Naive thymus-derived CD4-positive, alpha-beta T cell (primary cell): Measurements from ENCODE around the gene RNASEH2A. TPM values are rescaled to one million over a fixed set of nuclear protein-coding genes. Genes with fewer than 3 reads are reported as not detected.

ENCODE experiments used
- ATAC-seq: fragments of 150-1000 bp; cut with Tn5 transposase; 2 replicates; pipeline ENCODE4 v1.10.0; 2021; ENCODE audit warnings: mild to moderate bottlenecking, moderate library complexity
- CTCF ChIA-PET: fragments of 350-600 bp; sonication (Branson Sonifier 250); formaldehyde crosslinking; loops from one replicate; lab custom pipeline; 2021; ENCODE audit warnings: antibody characterized with exemption; lab: Charles Lee
- POLR2A ChIA-PET: fragments of 350-600 bp; sonication (Branson Sonifier 250); formaldehyde crosslinking; loops from one replicate; lab custom pipeline; 2021; ENCODE audit warnings: antibody characterized with exemption, inconsistent platforms; lab: Charles Lee
- DNase-seq, 9 donors: peaks; one replicate each; pipeline versions ENCODE4 v3.0.0 to v3.0.0-alpha.2; 2020 to 2022; ENCODE audit warnings: mixed read lengths in 1 of 9
- H3K27ac ChIP-seq: one replicate; pipeline ENCODE4 v1.7.0; 2013; ENCODE audit warnings: mild to moderate bottlenecking, low read depth, low read length, moderate library complexity
- H3K27me3 ChIP-seq, 2 donors: one replicate each; pipeline ENCODE4 v1.7.0; 2013; ENCODE audit warnings: low read length in 2 of 2, mild to moderate bottlenecking in 2 of 2, moderate library complexity in 2 of 2; ENCODE audit not compliant: control insufficient read depth in 2 of 2, insufficient read depth in 2 of 2
- H3K36me3 ChIP-seq, 3 experiments: 1 replicate in 2 of 3; 2 replicates in 1 of 3; pipeline ENCODE4 v1.7.0; 2013; ENCODE audit warnings: low read length in 3 of 3, mild to moderate bottlenecking in 3 of 3, moderate library complexity in 1 of 3; ENCODE audit not compliant: insufficient read depth in 3 of 3, control insufficient read depth in 2 of 3
- H3K4me1 ChIP-seq, 2 donors: one replicate each; pipeline ENCODE4 v1.7.0; 2013; ENCODE audit warnings: low read length in 2 of 2, mild to moderate bottlenecking in 2 of 2, moderate library complexity in 1 of 2; ENCODE audit not compliant: control insufficient read depth in 2 of 2, insufficient read depth in 2 of 2
- H3K4me3 ChIP-seq: 2 replicates; pipeline ENCODE4 v1.7.0; 2013; ENCODE audit warnings: mild to moderate bottlenecking, low read length
- H3K9me3 ChIP-seq, 3 experiments: 1 replicate in 2 of 3; 2 replicates in 1 of 3; pipeline ENCODE4 v1.7.0; 2013; ENCODE audit warnings: low read length in 3 of 3; ENCODE audit not compliant: control insufficient read depth in 2 of 3
- H3K27ac Mint-ChIP-seq, 9 donors: one replicate each; pipeline ENCODE4 v1.8.0; 2020 to 2022; ENCODE audit warnings: mixed read lengths in 9 of 9, mild to moderate bottlenecking in 8 of 9, moderate library complexity in 5 of 9, inconsistent platforms in 2 of 9
- H3K27me3 Mint-ChIP-seq, 5 donors: one replicate each; pipeline ENCODE4 v1.8.0; 2021 to 2022; ENCODE audit warnings: mixed read lengths in 5 of 5, mild to moderate bottlenecking in 1 of 5
- H3K36me3 Mint-ChIP-seq, 5 donors: one replicate each; pipeline ENCODE4 v1.8.0; 2020 to 2022; ENCODE audit warnings: mixed read lengths in 5 of 5, mild to moderate bottlenecking in 3 of 5, inconsistent platforms in 1 of 5
- H3K4me1 Mint-ChIP-seq, 7 donors: one replicate each; pipeline ENCODE4 v1.8.0; 2020 to 2022; ENCODE audit warnings: mixed read lengths in 7 of 7, mild to moderate bottlenecking in 3 of 7, inconsistent platforms in 1 of 7
- H3K4me3 Mint-ChIP-seq, 10 donors: one replicate each; pipeline ENCODE4 v1.8.0; 2020 to 2022; ENCODE audit warnings: mild to moderate bottlenecking in 10 of 10, mixed read lengths in 10 of 10, moderate library complexity in 6 of 10, inconsistent platforms in 2 of 10
- H3K9me3 Mint-ChIP-seq, 11 donors: one replicate each; pipeline ENCODE4 v1.8.0; 2020 to 2022; ENCODE audit warnings: mixed read lengths in 11 of 11, mild to moderate bottlenecking in 4 of 11, inconsistent platforms in 1 of 11, moderate library complexity in 1 of 11
- intact Hi-C, 2 donors: fragments of 100-400 bp; cut with micrococcal nuclease; formaldehyde crosslinking; loops; one replicate each; pipeline ENCODE4 v1.15.1; 2023
- polyA plus RNA-seq, 2 donors: library from polyadenylated mRNA; unstranded; fragments of 300-500 nt; fragmentation: Illumina TruSeq; gene quantifications; one replicate each; pipeline ENCODE4 v1.2.3, GENCODE V29; 2021
- total RNA-seq, 6 experiments: library from RNA in 5 of 6; stranded (reverse) in 5 of 6; gene quantifications; 1 replicate in 5 of 6; 2 replicates in 1 of 6; pipeline ENCODE4 v1.2.3 and lab custom pipeline; 2021 to 2026

The RNASEH2A gene
- total and polyA plus RNA-seq, 7 experiments from 2014 or later = 1.6 to 30.9 (median 12.8) TPM

DNA sequence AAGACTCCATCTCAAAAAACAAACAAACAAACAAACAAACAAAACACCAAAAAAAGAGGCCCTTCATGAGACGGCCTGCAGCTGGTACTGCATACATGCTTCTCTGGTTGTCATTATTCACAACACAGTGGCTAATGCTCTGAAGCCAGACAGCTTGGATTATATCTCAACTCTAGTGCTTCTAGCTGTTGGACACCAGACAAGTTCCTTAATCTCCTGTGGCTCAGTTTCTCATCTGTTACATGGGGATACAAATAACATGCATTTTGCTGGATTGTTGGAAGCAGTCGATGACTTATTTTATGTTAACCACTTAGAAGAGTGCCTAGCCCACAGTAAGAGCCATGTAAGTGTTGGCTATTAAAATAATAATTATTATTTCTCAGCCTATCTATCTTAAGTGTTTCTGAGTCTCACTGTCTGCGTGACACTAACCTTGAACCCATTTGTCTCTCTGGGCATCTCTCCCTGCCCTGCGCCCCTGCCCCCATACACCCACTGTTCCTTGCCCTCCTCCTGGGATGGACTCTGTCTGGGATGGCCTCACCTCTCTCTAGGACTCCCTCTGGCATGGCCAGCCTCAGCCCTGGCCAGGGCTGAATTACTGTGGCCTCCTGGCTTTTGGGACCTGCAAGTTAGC, 18.2 kb upstream of the RNASEH2A start:
- DNase-seq = no peak
- peaks cover 0 to 22% (median 0%) of the 10 kb centered on the region in 11 donors for H3K9me3 Mint-ChIP-seq
- ATAC-seq = no peak
- Histone ChIP-seq H3K27me3 (no peaks in the 10 kb centered on the region), H3K4me3 (no peak overlapping the region), H3K36me3 (peaks cover 0 to 18% (median 0%) of the 10 kb centered on the region in 3 experiments), H3K27ac (peak overlapping the region; percentile 99), H3K9me3 (no peaks in the 10 kb centered on the region), H3K4me1 (peaks cover 42 to 49% of the 10 kb centered on the region in 2 donors)
- H3K36me3 Mint-ChIP-seq = peaks cover 0 to 4% (median 0%) of the 10 kb centered on the region in 5 donors
- POLR2A ChIA-PET = interaction anchor here (2.4 kb wide), 1 partner anchor 10 kb away, joined by 23 read pairs; no protein-coding TSS in a partner anchor
- intact Hi-C loops = no loop called here
- peak overlapping the region in 9 of 10 donors; percentile 9 to 91 (median 48) for H3K4me3 Mint-ChIP-seq
- H3K4me1 Mint-ChIP-seq = peaks cover 13 to 30% (median 24%) of the 10 kb centered on the region in 7 donors
- H3K27ac Mint-ChIP-seq = peak overlapping the region; percentile 78 to 100 (median 96)
- peaks cover 0 to under 1% (median 0%) of the 10 kb centered on the region in 5 donors for H3K27me3 Mint-ChIP-seq
- CTCF ChIA-PET = interaction anchor here (3.0 kb wide), 1 partner anchor 11 kb away, joined by 22 read pairs; no protein-coding TSS in a partner anchor

- POLR2A ChIA-PET = interaction anchor here (1.2 to 2.4 kb wide), 2 partner anchors 11 to 14 kb away, joined by 3 to 23 read pairs; partner anchors contain the start of genes PRDX2 and THSD8
- Histone ChIP-seq H3K4me3 (no peak overlapping the region), H3K9me3 (no peaks in the 10 kb centered on the region), H3K27me3 (no peaks in the 10 kb centered on the region), H3K4me1 (peaks cover 38 to 44% of the 10 kb centered on the region in 2 donors), H3K27ac (peak overlapping the region; percentile 99), H3K36me3 (peaks cover 0 to 20% (median 0%) of the 10 kb centered on the region in 3 experiments)
- CTCF ChIA-PET = interaction anchor here (3.0 kb wide), 1 partner anchor 11 kb away, joined by 22 read pairs; no protein-coding TSS in a partner anchor
- H3K27me3 Mint-ChIP-seq = peaks cover 0 to 2% (median 0%) of the 10 kb centered on the region in 5 donors
- H3K4me1 Mint-ChIP-seq = peaks cover 13 to 27% (median 19%) of the 10 kb centered on the region in 7 donors
- intact Hi-C loops = no loop called here
- DNase-seq (peak in 2 of 9 donors; percentile 47 to 63), ATAC-seq (no peak)
- peaks cover 0 to 24% (median 0%) of the 10 kb centered on the region in 11 donors for H3K9me3 Mint-ChIP-seq
- H3K4me3 Mint-ChIP-seq = peak overlapping the region; percentile 61 to 91 (median 80)
- peaks cover 0 to 6% (median 0%) of the 10 kb centered on the region in 5 donors for H3K36me3 Mint-ChIP-seq
- peak overlapping the region; percentile 93 to 100 (median 96) for H3K27ac Mint-ChIP-seq
Observed at GRCh38 chr19:12788682-12789097, 17.7 kb upstream of the RNASEH2A start.

DNA sequence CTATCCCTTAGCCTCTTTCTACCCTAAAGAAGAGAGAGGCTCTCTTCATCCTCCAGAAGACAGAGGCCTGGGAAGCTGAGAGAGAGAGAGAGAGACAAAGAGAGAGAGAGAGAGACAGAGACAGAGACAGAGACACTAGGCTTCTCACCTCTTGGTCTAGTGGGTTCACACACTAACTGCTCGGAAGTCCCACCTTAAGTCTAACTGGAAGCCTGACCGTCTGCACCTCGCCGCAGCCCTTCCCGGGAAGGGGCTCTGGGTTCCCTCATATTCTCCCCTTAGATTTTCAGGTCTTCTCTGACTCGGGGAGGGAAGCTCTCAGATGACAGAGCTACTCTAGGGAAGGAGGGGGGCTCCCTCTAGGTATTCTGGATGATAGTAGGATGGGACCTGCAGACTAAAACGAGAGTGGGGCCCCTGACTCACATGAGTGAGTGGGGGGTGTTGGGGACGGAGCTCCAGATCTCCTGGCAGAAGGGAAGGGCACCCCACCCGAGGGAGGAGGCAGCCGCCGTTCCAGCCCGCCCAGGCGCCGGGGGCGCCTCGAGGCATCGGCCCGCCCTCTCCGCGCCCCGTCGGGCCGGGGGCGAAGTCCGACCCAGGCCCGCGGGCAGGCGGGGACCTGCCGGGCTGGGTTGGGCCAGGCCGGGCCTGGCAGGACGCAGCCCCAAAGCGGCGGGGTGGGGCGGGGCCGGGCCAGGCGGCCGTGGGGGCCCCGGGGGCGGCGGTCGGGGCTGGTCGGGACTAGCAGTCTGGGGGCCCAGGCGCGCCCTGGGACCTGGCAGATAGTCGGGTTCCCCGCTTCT, 17.1 kb upstream of the RNASEH2A start:
- H3K27ac Mint-ChIP-seq = peak overlapping the region; percentile 93 to 100 (median 99)
- H3K36me3 Mint-ChIP-seq = peaks cover 0 to 6% (median 0%) of the 10 kb centered on the region in 5 donors
- CTCF ChIA-PET = interaction anchor here (0.8 to 3.0 kb wide), 2 partner anchors 9 to 12 kb away, joined by 3 to 22 read pairs; no protein-coding TSS in a partner anchor
- no peaks in the 10 kb centered on the region for H3K9me3 ChIP-seq
- peak overlapping the region; percentile 99 for H3K27ac ChIP-seq
- intact Hi-C loops = no loop called here
- H3K27me3 ChIP-seq = no peaks in the 10 kb centered on the region
- peaks cover 17 to 30% (median 22%) of the 10 kb centered on the region in 7 donors for H3K4me1 Mint-ChIP-seq
- peaks cover 0 to 20% (median 0%) of the 10 kb centered on the region in 3 experiments for H3K36me3 ChIP-seq
- ATAC-seq (no peak), DNase-seq (peak in 2 of 9 donors; percentile 33 to 44)
- peaks cover 0 to 2% (median 0%) of the 10 kb centered on the region in 5 donors for H3K27me3 Mint-ChIP-seq
- POLR2A ChIA-PET = interaction anchor here (0.6 to 2.4 kb wide), 4 partner anchors 9 to 54 kb away, joined by 3 to 23 read pairs (median 6); partner anchors contain the start of genes PRDX2 and THSD8
- peaks cover 41 to 43% of the 10 kb centered on the region in 2 donors for H3K4me1 ChIP-seq
- H3K4me3 ChIP-seq = no peak overlapping the region
- peaks cover 0 to 27% (median 0%) of the 10 kb centered on the region in 11 donors for H3K9me3 Mint-ChIP-seq
- peak overlapping the region; percentile 61 to 95 (median 84) for H3K4me3 Mint-ChIP-seq

DNA sequence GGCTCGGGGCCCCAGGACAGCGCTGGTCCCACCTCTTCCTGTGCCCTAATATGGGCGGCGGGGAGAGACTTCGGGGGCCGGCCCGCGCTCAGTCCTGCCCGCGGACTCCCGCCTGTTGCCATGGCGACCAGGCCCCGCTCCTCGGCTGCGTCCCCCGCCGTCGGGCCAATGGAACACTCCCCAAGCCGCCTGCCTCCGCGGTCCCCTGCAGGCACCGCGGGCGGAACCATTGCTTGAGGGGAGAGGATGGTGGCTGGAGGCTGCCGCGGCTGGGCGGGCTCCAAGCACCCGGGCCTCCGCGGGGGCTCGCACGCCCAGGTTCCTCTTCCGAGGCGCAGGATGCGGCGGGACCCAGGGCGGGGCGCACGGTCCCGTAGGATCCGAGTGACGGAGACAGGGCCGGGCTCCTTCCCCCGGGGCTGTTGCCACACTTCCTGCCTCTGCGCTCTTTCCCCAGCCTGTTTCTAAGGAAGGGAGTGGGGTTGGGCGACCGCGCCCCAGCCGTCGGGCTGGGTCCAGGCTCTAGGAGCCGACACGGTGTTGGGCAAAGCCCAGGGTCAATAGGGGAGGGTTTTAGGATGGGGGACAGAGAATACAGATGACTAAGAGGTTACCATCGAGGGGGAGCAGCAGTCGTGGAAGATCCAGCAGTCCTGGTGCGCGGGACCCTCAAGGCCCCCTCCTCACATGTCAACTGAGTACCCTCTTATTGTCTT, 16.3 kb upstream of the RNASEH2A start:
- Mint-ChIP-seq H3K4me1 (peaks cover 19 to 37% (median 30%) of the 10 kb centered on the region in 7 donors), H3K4me3 (peak overlapping the region; percentile 89 to 98 (median 94)), H3K27ac (peak overlapping the region; percentile 97 to 100 (median 100)), H3K36me3 (peaks cover 0 to 6% (median 0%) of the 10 kb centered on the region in 5 donors), H3K27me3 (peaks cover 0 to 2% (median 0%) of the 10 kb centered on the region in 5 donors), H3K9me3 (peaks cover 0 to 27% (median 0%) of the 10 kb centered on the region in 11 donors)
- peaks cover 0 to 20% (median 0%) of the 10 kb centered on the region in 3 experiments for H3K36me3 ChIP-seq
- ChIA-PET CTCF (interaction anchor here (0.8 to 3.7 kb wide), 4 partner anchors 7 to 13 kb away, joined by 3 to 71 read pairs (median 23); partner anchors contain the start of gene HOOK2), POLR2A (interaction anchor here (0.6 to 8.4 kb wide), 12 partner anchors 10 to 1734 kb away, joined by 3 to 621 read pairs (median 12); partner anchors contain the start of genes CALR, GCDH, GET3 and HOOK2)
- DNase-seq (peak; percentile 80 to 97 (median 83)), ATAC-seq (peak; percentile 48)
- H3K27ac ChIP-seq = peak overlapping the region; percentile 99
- no peaks in the 10 kb centered on the region for H3K9me3 ChIP-seq
- H3K4me3 ChIP-seq = peak overlapping the region; percentile 98
- intact Hi-C loops = loop anchor here (1.0 to 5.0 kb wide), 10 partner anchors 8 to 1698 kb away; partner anchors contain the start of genes CALR (in 2 of the 2), DHPS (in 1 of the 2), IER2 (in 1 of the 2) and STX10 (in 1 of the 2)
- H3K27me3 ChIP-seq = no peaks in the 10 kb centered on the region
- peaks cover 42% of the 10 kb centered on the region in 2 donors for H3K4me1 ChIP-seq

DNA sequence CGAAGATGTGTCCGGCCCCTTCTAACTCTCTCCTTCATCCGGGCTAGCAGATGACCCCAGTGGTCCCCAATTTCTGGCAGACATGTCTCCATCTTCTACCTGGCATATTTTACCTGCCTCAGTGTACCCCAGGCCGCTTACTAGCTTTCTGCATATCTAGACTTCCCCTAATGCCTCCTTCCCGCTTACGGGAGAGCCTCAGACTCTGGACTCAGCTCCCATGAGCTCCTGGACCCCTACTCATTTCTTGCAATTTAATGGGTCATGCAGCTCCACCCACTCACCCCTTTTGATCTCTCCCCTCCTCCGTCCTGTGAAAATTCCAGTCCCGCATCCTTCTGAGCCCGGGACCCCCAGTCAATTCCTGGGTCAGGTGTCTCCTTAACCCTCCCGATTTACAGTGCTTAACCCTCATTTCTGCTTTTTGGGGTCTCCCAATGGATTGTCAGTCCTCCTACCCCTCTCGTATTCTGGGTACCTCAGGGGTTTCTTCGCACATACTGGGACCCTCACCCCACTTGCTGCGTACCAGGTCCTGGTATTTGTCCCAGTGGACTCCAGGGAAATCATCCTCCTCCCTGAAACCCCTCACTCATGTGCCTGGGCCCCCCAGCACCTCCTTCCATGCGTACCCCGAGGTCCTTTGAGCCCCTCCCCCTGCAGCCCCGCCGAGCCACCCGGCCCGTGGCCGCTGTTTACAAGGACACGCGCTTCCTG, 15.6 kb upstream of the RNASEH2A start:
- CTCF ChIA-PET = interaction anchor here (1.3 to 3.7 kb wide), 3 partner anchors 8 to 26 kb away, joined by 3 to 71 read pairs (median 24); partner anchors contain the start of gene HOOK2
- H3K27ac Mint-ChIP-seq = peak overlapping the region; percentile 97 to 100 (median 100)
- H3K4me1 Mint-ChIP-seq = peaks cover 22 to 42% (median 34%) of the 10 kb centered on the region in 7 donors
- peaks cover 0 to 2% (median 0%) of the 10 kb centered on the region in 5 donors for H3K27me3 Mint-ChIP-seq
- peak overlapping the region; percentile 89 to 98 (median 94) for H3K4me3 Mint-ChIP-seq
- Histone ChIP-seq H3K36me3 (peaks cover 0 to 20% (median 0%) of the 10 kb centered on the region in 3 experiments), H3K27me3 (no peaks in the 10 kb centered on the region), H3K4me1 (peaks cover 35 to 38% of the 10 kb centered on the region in 2 donors), H3K27ac (peak overlapping the region; percentile 99), H3K4me3 (peak overlapping the region; percentile 98), H3K9me3 (no peaks in the 10 kb centered on the region)
- H3K9me3 Mint-ChIP-seq = peaks cover 0 to 27% (median 0%) of the 10 kb centered on the region in 11 donors
- ATAC-seq (no peak), DNase-seq (peak in 4 of 9 donors; percentile 32 to 48 (median 39))
- POLR2A ChIA-PET = interaction anchor here (0.9 to 8.4 kb wide), 21 partner anchors 9 to 1733 kb away, joined by 3 to 621 read pairs (median 8); partner anchors contain the start of genes CALR, FBXW9, GCDH and GET3
- intact Hi-C loops = loop anchor here (1.0 to 5.0 kb wide), 11 partner anchors 8 to 1728 kb away; partner anchors contain the start of genes CALR (in 2 of the 2), DHPS (in 1 of the 2), DNAJB1 (in 1 of the 2) and IER2 (in 1 of the 2)
- peaks cover 0 to 6% (median 0%) of the 10 kb centered on the region in 5 donors for H3K36me3 Mint-ChIP-seq
